T1000 (cell line): Measurements from ENCODE around the gene FKTN.

Experiments
- DNase-seq: peaks from one replicate; lab custom pipeline; 2025; ENCODE audit warnings: mixed read lengths; lab: John Stamatoyannopoulos, UW

The FKTN gene

DNA sequence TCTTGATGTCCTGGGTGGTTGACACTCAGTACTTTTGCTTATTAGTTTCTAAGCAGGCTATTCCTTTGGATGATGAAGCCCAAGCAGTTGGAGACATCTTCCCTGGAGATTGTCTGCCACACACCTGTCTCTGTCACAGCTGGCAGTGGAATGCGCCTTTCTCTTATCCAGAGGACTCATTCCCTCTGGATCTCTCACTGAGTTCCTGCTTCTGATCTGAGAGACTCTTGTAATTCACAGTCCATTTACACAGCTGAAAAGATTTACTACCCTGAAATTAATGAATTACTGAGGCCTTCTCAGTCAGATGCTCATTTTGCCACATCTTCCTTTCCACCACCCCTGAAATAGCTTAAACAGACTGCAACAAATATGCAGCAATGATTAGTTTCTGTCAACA, 120.2 kb downstream of the FKTN start:
- no peak for DNase-seq

GRCh38 chr9:105678781-105679180, 120.8 kb downstream of the FKTN start:
- no peak for DNase-seq

DNA sequence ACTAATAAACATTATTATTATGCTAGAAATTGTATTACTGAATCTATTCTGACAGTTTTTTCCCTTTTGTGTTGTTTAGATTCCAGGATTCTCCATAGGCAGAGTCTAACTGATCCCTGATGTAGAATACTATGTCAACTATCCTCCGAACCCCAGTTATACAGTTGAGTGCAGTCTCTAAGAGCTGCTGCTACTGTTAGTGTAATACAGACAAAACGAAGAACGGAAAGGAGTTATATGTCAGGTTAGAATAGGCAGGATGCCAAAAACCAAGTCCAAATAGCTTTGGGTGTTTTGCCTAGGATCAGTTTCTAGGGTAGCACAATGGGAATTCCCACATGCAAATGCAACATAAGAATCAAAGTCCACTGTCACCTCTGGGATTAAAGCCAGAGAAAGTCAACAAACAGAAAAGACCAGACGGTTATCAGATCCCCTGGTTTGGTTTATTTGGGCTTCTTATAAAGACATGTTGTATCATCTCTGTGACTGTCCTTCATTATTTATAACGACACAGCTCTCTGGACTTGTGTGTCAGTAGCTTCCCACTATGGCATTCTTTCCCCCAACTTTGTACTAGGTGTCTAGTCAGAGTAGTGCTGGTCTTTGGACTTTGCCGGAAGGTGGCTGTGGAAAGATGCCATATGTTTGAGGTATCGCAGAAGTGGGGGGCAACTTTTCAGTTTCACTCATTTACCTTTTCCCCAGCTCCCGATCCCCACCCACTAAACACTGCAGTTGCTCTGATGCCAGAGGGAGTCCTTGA, 121.5 kb downstream of the FKTN start:
- DNase-seq = no peak

GRCh38 chr9:105681313-105681712, 123.4 kb downstream of the FKTN start:
- DNase-seq = no peak

DNA sequence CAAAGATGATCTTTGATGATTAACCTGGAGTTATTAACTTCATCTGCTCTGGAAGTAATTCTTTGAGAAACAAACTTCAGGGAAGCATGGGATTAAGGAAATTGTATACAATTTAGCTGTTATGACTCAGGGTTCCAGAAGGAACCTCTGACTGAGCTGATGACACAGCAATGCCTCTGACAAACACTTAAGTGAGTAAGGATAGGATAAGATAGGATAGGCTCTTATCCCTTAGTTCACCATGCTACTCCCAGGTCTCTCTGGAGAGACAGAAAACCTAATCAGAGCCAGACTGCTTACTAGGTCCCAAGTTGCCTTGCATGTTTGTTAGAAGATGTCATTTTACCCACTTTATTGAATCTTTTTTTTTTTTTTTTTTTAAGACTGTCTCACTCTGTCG, 123.8 kb downstream of the FKTN start:
- DNase-seq = no peak

GRCh38 chr9:105683688-105684275, 125.9 kb downstream of the FKTN start:
- DNase-seq = no peak

DNA sequence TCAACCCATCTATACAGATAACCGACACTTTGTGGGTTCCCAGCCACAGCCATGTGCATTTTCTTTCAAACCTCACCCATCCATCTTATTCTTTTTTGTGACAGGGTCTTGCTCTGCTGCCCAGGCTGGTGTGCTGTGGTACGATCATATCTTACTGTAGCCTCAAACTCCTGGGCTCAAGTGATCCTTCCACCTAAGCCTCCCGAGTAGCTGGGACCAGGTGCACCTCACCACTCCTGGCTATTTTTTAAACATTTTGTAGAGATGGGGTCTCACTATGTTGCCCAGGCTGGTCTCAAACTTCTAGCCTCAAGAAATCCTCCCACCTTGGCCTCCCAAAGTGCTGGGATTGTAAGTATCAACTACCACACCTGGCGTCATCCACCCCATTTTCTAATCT, 129.0 kb downstream of the FKTN start:
- DNase-seq = no peak
